Right atrium auricular region (tissue), 2 donors: Measurements from ENCODE around the gene MRNIP. TPM values are rescaled to one million over a fixed set of nuclear protein-coding genes. Genes with fewer than 3 reads are reported as not detected.

Experiments used
- DNase-seq: peaks from one replicate; pipeline ENCODE4 v3.0.0-alpha.2; 2019; ENCODE audit warnings: low spot score
- H3K27ac ChIP-seq, 2 donors: fragments of 200-600 bp; sonication (generic); 1 replicate in 1 of 2; 2 replicates in 1 of 2; pipeline ENCODE4 v1.5.1; 2016 to 2019
- H3K27me3 ChIP-seq, 2 donors: fragments of 200-600 bp; sonication (generic); one replicate each; pipeline versions ENCODE4 v1.5.1 to v1.6.0; 2017 to 2019
- H3K36me3 ChIP-seq: fragments of 200-600 bp; sonication (generic); one replicate; pipeline ENCODE4 v1.5.1; 2016
- H3K4me1 ChIP-seq, 2 donors: fragments of 200-600 bp; sonication (generic); one replicate each; pipeline versions ENCODE4 v1.5.1 to v1.6.0; 2017 to 2019
- H3K4me3 ChIP-seq, 2 donors: fragments of 200-600 bp; sonication (generic); 1 replicate in 1 of 2; 2 replicates in 1 of 2; pipeline ENCODE4 v1.5.1; 2017 to 2019; ENCODE audit warnings: mild to moderate bottlenecking in 1 of 2, moderate library complexity in 1 of 2
- H3K9me3 ChIP-seq, 2 donors: fragments of 200-600 bp; sonication (generic); one replicate each; pipeline ENCODE4 v1.5.1; 2019
- total RNA-seq, 2 donors: library from RNA; depleted of rRNA; stranded (reverse); fragments of >200 nt; gene quantifications; one replicate each; pipeline ENCODE4 v1.1.0, GENCODE V29; 2016
- TF ChIP-seq, protein P1 (sequence below), 2 donors: fragments of 200-600 bp; sonication (generic); IDR thresholded peaks; one replicate each; pipeline ENCODE4 v1.5.1; 2019; ENCODE audit warnings: antibody characterized with exemption in 2 of 2

MRNIP gene, protein sequence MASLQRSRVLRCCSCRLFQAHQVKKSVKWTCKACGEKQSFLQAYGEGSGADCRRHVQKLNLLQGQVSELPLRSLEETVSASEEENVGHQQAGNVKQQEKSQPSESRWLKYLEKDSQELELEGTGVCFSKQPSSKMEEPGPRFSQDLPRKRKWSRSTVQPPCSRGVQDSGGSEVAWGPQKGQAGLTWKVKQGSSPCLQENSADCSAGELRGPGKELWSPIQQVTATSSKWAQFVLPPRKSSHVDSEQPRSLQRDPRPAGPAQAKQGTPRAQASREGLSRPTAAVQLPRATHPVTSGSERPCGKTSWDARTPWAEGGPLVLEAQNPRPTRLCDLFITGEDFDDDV
- total RNA-seq = 10 to 100 TPM; 12.5 to 20.3 TPM

DNA sequence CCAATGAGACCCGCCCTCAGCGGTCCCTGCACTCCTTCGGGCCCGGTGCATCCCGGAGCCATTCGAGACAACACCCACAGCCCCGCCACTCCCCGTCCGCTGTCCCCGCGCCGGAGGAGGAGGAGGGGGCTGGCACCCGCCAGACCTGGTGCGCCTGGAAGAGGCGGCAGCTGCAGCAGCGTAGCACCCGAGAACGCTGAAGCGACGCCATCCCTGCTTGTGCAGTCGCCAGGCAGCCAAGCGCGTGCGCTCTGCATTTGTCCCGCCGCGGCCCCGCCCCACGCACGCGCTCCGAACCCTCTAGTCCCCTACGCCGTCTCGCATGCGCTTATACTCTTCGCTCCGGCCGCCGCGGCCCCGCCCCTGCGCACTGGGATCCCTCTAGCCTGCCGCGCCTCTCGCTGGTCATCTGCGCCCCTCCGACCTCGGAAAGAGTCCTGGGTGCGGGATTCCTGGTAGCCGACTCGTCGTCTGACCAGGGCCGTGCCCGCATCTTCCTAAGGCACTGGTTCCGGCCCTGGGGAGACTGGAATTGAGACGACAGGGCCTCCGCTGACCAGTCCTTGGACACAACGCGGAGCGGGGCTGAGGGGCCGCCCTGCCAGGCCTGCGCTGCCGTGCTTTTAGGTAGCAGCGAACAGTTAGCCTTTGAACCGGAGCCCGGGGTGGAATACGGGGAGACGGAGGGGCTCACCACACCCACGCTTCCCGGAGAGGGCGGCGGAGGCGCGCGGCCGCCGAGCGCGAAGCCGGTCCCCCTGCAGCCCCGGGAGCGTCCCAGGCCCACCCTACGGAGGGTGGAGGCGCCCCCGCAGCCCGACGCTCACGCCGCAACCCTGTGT, at the start of gene MRNIP:
Gene MRNIP, minus strand, starts transcription at position 232 of the 842 bp plus-strand sequence. Its CDS starts 21 bp downstream, at position 211.
- no peaks in the 10 kb centered on the region for H3K27me3 ChIP-seq
- H3K36me3 ChIP-seq = peaks cover 9% of the 10 kb centered on the region
- TF ChIP-seq, protein P1, sequence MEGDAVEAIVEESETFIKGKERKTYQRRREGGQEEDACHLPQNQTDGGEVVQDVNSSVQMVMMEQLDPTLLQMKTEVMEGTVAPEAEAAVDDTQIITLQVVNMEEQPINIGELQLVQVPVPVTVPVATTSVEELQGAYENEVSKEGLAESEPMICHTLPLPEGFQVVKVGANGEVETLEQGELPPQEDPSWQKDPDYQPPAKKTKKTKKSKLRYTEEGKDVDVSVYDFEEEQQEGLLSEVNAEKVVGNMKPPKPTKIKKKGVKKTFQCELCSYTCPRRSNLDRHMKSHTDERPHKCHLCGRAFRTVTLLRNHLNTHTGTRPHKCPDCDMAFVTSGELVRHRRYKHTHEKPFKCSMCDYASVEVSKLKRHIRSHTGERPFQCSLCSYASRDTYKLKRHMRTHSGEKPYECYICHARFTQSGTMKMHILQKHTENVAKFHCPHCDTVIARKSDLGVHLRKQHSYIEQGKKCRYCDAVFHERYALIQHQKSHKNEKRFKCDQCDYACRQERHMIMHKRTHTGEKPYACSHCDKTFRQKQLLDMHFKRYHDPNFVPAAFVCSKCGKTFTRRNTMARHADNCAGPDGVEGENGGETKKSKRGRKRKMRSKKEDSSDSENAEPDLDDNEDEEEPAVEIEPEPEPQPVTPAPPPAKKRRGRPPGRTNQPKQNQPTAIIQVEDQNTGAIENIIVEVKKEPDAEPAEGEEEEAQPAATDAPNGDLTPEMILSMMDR (IDR thresholded peaks at IDR 0.05) = peak in 1 of 2 donors; percentile 62
- H3K9me3 ChIP-seq = no peaks in the 10 kb centered on the region
- DNase-seq = peak; percentile 94
- H3K27ac ChIP-seq = peak within 1 kb of the TSS; percentile 84 to 92
- H3K4me3 ChIP-seq = peak within 1 kb of the TSS; percentile 79 to 95
- peaks cover 0 to 22% of the 10 kb centered on the region in 2 donors for H3K4me1 ChIP-seq

DNA sequence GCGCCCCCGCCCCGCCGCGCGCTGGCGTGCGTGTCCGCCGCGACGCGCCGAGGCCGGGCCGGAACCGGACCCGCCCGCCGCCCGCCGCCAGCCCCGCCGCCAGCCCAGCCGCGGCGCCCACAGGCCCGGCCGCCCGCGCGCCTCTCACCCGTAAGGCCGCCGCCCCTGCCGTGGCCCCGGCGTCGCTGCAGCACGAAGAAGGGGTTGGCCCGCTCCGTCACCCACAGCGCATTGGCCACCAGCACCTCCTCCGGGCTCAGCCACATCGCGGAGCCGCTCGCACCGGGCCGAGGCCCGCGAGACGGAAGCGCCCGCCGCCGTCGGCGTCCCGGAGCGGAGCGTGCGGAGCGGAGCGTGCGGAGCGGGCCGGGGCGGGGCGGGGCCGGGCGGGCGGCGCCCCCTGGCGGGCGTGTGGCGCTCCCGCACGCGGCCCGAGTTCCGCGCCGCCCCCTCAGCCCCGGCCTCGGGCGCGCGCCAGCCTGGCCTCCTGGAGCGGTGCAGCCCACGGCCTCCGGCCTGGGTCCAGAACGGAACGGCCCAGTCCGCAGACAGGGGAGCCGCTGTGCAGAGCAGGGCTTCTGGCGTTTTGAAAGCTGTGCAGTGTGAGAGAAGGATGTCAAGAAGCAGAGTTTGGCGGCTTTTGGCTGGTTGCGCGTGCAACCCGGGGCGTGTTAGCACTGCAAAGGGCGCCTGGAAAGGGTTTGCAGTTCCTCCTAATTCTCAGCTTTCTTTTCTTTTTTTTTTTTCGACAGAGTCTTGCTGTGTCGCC, 49.1 kb upstream of the MRNIP start, which contains the start of gene TBC1D9B:
Gene TBC1D9B, minus strand, starts transcription at position 342 of the 769 bp plus-strand sequence. Its CDS starts 76 bp downstream, at position 266.
- peak within 1 kb of the TSS; percentile 60 to 62 for H3K27ac ChIP-seq
- H3K27me3 ChIP-seq = no peaks in the 10 kb centered on the region
- H3K36me3 ChIP-seq = peaks cover 5% of the 10 kb centered on the region
- DNase-seq = peak; percentile 68
- TF ChIP-seq, protein P1 (IDR thresholded peaks at IDR 0.05) = peak; percentile 40 to 52
- no peaks in the 10 kb centered on the region for H3K9me3 ChIP-seq
- peak within 1 kb of the TSS; percentile 61 to 65 for H3K4me3 ChIP-seq
- peaks cover 0 to 21% of the 10 kb centered on the region in 2 donors for H3K4me1 ChIP-seq

DNA sequence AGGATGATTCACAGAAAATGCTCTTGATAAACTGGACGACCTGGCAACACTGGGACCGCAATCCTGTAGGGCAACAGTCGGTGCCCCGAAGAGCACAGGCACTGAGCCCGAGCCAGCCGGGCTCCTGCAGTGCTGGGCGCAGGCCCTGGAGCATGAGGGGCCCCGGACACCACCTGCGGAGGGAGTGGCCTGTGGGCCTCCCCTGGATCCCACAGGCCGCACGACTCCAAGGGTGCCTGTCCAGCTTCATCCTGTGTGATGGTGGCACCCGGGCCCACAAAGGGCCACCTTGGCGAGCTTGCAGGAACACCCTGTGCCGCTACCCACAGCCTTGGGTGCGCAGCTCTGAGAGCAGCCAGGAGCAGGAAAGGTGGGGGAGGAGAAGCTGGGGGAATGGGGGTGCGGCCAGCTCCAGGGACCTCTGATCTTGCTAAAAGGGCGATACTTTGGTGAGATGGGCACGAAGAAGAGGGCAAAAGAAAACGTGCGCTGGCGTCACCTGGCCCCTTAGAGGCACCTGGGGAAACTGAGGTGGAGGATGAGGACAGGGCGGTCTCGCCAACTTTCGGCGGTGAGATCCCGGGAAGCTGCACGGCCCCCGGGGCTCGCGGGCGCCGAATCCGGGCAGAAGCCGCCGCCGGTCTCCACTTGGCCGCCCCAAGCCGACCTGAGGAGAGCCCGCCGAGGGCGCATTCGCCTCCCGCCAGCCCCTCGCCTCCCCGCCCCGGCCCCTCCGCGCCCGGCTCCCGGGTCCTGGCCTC, 48.4 kb upstream of the MRNIP start:
- no peaks in the 10 kb centered on the region for H3K9me3 ChIP-seq
- H3K36me3 ChIP-seq = peaks cover 5% of the 10 kb centered on the region
- DNase-seq = no peak
- peaks cover 0 to 21% of the 10 kb centered on the region in 2 donors for H3K4me1 ChIP-seq
- no peaks in the 10 kb centered on the region for H3K27me3 ChIP-seq
- H3K27ac ChIP-seq = peak overlapping the region; percentile 5 to 62
- H3K4me3 ChIP-seq = peak overlapping the region; percentile 61 to 65
- TF ChIP-seq, protein P1 (IDR thresholded peaks at IDR 0.05) = no peak

DNA sequence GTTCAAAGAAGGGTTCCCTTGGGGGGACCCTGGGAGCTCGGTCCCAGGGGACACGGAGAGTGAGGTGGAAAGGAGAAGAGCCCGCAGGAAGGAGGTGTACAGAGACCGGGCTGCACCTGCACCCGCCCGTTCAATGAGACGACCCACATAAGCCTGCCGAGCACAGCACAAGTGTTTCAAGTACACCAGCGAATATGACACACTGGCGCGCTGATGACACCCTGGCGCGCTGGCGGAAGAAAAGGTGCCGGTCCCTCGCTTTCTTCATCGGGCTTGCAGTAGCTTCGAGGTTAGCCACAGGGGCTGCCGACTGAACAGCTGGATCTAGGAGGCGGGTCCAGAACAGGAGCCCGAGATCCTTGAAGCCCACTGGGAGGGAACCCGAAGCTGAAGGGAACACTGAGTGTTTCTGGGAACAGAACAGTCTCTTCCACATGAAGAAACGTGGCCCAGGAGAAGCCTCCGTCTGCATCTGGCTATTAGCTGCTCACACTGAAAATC, 47.7 kb upstream of the MRNIP start:
- H3K9me3 ChIP-seq = no peaks in the 10 kb centered on the region
- H3K4me3 ChIP-seq = peak overlapping the region in 1 of 2 donors; percentile 65
- H3K36me3 ChIP-seq = peaks cover 5% of the 10 kb centered on the region
- peak overlapping the region in 1 of 2 donors; percentile 62 for H3K27ac ChIP-seq
- no peaks in the 10 kb centered on the region for H3K27me3 ChIP-seq
- no peak for DNase-seq
- TF ChIP-seq, protein P1 (IDR thresholded peaks at IDR 0.05) = no peak
- H3K4me1 ChIP-seq = peaks cover 0 to 21% of the 10 kb centered on the region in 2 donors
